ENCODE measurements around the gene PGAM2.

Gene PGAM2

GRCh38 chr7:44065431-44066110 is at the start of gene PGAM2:
Gene PGAM2 (minus strand): TSS chr7:44065567. CDS start chr7:44065529, 38 bp downstream.
- in situ Hi-C loops (cut with MboI; ENCODE audit: low sequenced_read_pairs) = no loop called here

GRCh38 chr7:44114586-44115310 is 49.4 kb upstream of the PGAM2 start:
- in situ Hi-C loops (cut with MboI; ENCODE audit: low sequenced_read_pairs) = no loop called here

GRCh38 chr7:44113764-44114354 is 48.5 kb upstream of the PGAM2 start:
- in situ Hi-C loops (cut with MboI; ENCODE audit: low sequenced_read_pairs) = no loop called here

- in situ Hi-C loops (cut with MboI; ENCODE audit: low sequenced_read_pairs) = no loop called here
These were observed 47.8 kb upstream of the PGAM2 start for GRCh38 chr7:44112997-44113763.

GRCh38 chr7:44112231-44112996 is 47.0 kb upstream of the PGAM2 start:
- in situ Hi-C loops (cut with MboI; ENCODE audit: low sequenced_read_pairs) = no loop called here

GRCh38 chr7:44111761-44112160 is 46.4 kb upstream of the PGAM2 start:
- in situ Hi-C loops (cut with MboI; ENCODE audit: low sequenced_read_pairs) = no loop called here

- in situ Hi-C loops (cut with MboI; ENCODE audit: low sequenced_read_pairs) = no loop called here
These were observed 45.6 kb upstream of the PGAM2 start for GRCh38 chr7:44110719-44111635.

- in situ Hi-C loops (cut with MboI; ENCODE audit: low sequenced_read_pairs) = no loop called here
These were observed 44.6 kb upstream of the PGAM2 start for GRCh38 chr7:44109991-44110390.

- in situ Hi-C loops (cut with MboI; ENCODE audit: low sequenced_read_pairs) = no loop called here
These were observed 43.7 kb upstream of the PGAM2 start for GRCh38 chr7:44108768-44109750.

- in situ Hi-C loops (cut with MboI; ENCODE audit: low sequenced_read_pairs) = no loop called here
These were observed 42.8 kb upstream of the PGAM2 start for GRCh38 chr7:44107961-44108767.

- in situ Hi-C loops (cut with MboI; ENCODE audit: low sequenced_read_pairs) = no loop called here
These were observed 42.0 kb upstream of the PGAM2 start for GRCh38 chr7:44107116-44107960.

GRCh38 chr7:44106311-44107065 is 41.1 kb upstream of the PGAM2 start:
- in situ Hi-C loops (cut with MboI; ENCODE audit: low sequenced_read_pairs) = no loop called here

- in situ Hi-C loops (cut with MboI; ENCODE audit: low sequenced_read_pairs) = no loop called here
These were observed 40.5 kb upstream of the PGAM2 start for GRCh38 chr7:44105832-44106231.

- in situ Hi-C loops (cut with MboI; ENCODE audit: low sequenced_read_pairs) = no loop called here
These were observed 39.7 kb upstream of the PGAM2 start for GRCh38 chr7:44104860-44105771.

Data from HL-60/S4 (cell line).